ENCODE measurements around the gene EXOC3L4. TPM values are rescaled to one million over a fixed set of nuclear protein-coding genes. Genes with fewer than 3 reads are reported as not detected.
A peak's percentile ranks its signal among the peaks of the same experiment; 100 is the strongest.

EXOC3L4 gene
- total RNA-seq, 3 donors from 2014 or later, result 16.7 to 29.1 (median 26.1) TPM

DNA sequence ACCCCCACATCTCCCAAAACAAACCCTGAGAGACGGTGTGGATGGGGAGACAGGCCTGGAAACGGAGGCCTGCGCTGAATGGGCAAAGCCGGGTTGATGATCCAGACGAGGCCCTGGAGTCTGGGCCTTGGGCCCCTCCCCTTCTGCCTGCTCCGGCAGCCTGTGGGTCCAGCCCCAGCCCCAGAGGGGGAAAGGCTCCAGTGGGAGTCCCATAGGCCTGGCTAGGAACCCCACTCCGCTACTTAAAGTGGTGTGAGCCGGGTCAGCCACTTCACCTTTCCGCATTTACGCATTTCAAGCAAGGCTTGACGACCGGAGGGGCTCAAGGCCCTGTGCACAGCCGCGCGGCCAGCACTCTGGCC, 28.0 kb downstream of the EXOC3L4 start:
- DNase-seq, result peak in 1 of 3 donors; percentile 58
- H3K36me3 ChIP-seq (ENCODE audit: low read depth), result no peaks in the 10 kb centered on the region
- no peak for ATAC-seq
- no peak overlapping the region for H3K4me3 ChIP-seq
- TF ChIP-seq, protein P1, sequence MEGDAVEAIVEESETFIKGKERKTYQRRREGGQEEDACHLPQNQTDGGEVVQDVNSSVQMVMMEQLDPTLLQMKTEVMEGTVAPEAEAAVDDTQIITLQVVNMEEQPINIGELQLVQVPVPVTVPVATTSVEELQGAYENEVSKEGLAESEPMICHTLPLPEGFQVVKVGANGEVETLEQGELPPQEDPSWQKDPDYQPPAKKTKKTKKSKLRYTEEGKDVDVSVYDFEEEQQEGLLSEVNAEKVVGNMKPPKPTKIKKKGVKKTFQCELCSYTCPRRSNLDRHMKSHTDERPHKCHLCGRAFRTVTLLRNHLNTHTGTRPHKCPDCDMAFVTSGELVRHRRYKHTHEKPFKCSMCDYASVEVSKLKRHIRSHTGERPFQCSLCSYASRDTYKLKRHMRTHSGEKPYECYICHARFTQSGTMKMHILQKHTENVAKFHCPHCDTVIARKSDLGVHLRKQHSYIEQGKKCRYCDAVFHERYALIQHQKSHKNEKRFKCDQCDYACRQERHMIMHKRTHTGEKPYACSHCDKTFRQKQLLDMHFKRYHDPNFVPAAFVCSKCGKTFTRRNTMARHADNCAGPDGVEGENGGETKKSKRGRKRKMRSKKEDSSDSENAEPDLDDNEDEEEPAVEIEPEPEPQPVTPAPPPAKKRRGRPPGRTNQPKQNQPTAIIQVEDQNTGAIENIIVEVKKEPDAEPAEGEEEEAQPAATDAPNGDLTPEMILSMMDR (IDR thresholded peaks at IDR 0.05), result no peak
- H3K4me1 ChIP-seq (ENCODE audit: low read depth), result peaks cover 44% of the 10 kb centered on the region
- intact Hi-C loops (cut with DNase I, micrococcal nuclease), result no loop called here
- no peaks in the 10 kb centered on the region for H3K9me3 ChIP-seq

DNA sequence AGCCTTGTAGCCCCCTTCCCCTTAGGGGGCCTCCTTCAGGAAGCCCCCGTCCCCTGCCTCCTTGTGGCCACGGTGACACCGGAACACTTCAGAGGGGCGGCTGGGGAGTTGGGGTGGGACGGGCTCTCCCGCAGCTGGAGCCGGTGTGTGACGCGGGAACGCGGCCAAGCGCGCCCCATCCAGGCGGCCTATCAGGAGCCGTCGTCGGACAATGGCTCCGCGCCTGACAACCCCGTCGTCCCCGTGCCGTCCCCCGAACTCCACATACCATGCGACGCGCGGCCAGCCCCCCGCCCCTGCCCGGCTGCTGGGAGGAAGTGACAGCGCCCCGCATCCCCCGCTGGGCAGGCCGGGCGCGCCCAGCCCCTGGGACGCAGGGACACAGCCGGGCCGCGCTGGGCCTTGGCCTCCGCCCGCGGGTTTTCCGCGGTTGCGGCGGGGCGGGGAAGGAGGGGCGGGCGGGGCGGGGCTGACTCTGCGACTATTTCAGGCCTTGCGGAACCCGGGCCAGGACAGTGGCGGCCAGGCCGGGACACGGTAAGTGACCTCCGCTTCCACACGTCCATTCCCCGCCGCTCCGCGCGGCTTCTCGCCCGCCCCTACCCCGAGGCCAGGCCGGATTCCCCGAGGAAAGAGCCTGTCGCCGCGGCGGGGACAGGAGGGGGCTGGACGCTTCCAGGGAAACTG, 28.6 kb downstream of the EXOC3L4 start, which contains the start of gene TNFAIP2:
Gene TNFAIP2 (plus strand): TSS at position 515 of the 687 bp plus-strand sequence. CDS start 2,997 bp downstream, outside the sequence.
- H3K4me1 ChIP-seq (ENCODE audit: low read depth), result peaks cover 45% of the 10 kb centered on the region
- no peaks in the 10 kb centered on the region for H3K36me3 ChIP-seq (ENCODE audit: low read depth)
- peak within 1 kb of the TSS; percentile 24 for H3K4me3 ChIP-seq
- H3K9me3 ChIP-seq, result no peaks in the 10 kb centered on the region
- TF ChIP-seq, protein P1 (IDR thresholded peaks at IDR 0.05), result no peak
- peak; percentile 36 for ATAC-seq
- peak; percentile 43 to 74 (median 59) for DNase-seq
- intact Hi-C loops (cut with DNase I, micrococcal nuclease), result no loop called here

DNA sequence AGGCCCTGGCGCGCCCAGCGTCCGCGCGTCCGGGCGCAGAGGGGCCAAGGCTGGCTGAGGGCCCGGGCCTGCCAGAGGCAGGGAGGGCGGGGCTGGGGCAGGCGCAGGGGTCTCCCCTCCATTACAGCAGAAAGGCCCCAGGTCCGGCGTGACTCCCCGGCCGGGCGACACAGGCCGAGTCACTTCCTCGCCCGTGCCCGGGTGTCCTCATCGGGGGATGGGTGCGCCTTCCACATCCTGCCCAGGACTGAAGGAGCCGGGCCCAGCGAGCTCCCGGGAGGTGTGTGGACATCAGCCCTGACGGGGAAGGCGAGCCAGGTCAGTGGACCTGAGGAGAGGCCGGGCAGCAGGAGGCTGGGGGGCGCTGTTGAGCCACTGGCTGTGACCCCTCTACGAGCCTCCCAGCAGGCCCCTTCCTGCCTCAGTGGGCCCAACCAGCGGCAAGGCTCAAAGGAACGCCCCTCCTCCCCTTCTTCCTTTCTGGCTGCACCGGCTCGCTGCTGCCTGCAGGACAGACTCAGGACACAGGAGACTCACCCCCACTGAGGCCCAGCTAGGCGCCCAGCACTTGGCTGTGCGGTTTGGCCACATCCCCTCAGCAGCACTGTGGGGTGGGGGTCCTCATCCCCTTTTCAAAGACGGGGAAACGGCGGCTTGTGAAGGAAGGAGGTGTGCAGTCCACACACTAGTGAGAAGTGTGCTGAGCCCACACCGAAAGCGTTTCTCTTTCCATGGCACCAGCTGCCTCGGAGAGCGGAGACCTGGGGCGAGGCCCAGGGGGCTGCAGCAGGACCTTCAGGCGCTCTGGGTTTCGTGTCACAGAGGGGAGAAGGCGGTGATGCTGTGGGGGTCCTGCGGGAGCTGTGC, 29.3 kb downstream of the EXOC3L4 start:
- Histone ChIP-seq H3K9me3 (no peaks in the 10 kb centered on the region), H3K36me3 (ENCODE audit: low read depth) (no peaks in the 10 kb centered on the region), H3K4me3 (peak overlapping the region; percentile 24), H3K4me1 (ENCODE audit: low read depth) (peaks cover 41% of the 10 kb centered on the region)
- ATAC-seq, result peak; percentile 7
- intact Hi-C loops (cut with DNase I, micrococcal nuclease), result no loop called here
- peak; percentile 54 to 72 (median 61) for DNase-seq
- TF ChIP-seq, protein P1 (IDR thresholded peaks at IDR 0.05), result no peak

DNA sequence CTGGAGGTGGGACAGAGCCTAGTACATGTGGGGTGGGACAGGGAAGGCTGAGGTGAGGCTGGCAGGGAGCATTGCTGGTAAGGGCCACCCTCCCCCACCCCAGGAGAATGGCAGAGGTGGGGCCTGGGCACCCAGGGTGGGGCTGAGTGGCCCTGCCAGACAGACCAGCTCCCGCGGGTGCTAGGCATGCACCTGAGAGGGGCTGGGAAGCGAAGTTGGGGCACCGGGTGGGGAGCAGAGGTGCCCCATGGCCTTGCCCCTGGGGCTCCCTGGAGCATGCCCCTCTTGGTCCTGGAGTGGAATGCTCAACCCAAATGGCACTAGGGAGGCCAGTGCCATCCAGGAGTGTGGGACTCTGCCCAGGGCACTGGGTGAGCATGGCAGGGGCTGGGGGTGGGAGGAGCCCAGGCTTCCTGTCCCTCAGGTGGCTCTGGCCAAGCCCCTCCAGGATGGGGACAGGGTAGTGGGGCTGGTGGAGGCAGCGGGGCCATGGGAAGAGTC, 30.0 kb downstream of the EXOC3L4 start:
- intact Hi-C loops (cut with DNase I, micrococcal nuclease), result no loop called here
- H3K36me3 ChIP-seq (ENCODE audit: low read depth), result no peaks in the 10 kb centered on the region
- peak in 2 of 3 donors; percentile 33 to 52 for DNase-seq
- no peaks in the 10 kb centered on the region for H3K9me3 ChIP-seq
- TF ChIP-seq, protein P1 (IDR thresholded peaks at IDR 0.05), result no peak
- peaks cover 41% of the 10 kb centered on the region for H3K4me1 ChIP-seq (ENCODE audit: low read depth)
- no peak for ATAC-seq
- no peak overlapping the region for H3K4me3 ChIP-seq

DNA sequence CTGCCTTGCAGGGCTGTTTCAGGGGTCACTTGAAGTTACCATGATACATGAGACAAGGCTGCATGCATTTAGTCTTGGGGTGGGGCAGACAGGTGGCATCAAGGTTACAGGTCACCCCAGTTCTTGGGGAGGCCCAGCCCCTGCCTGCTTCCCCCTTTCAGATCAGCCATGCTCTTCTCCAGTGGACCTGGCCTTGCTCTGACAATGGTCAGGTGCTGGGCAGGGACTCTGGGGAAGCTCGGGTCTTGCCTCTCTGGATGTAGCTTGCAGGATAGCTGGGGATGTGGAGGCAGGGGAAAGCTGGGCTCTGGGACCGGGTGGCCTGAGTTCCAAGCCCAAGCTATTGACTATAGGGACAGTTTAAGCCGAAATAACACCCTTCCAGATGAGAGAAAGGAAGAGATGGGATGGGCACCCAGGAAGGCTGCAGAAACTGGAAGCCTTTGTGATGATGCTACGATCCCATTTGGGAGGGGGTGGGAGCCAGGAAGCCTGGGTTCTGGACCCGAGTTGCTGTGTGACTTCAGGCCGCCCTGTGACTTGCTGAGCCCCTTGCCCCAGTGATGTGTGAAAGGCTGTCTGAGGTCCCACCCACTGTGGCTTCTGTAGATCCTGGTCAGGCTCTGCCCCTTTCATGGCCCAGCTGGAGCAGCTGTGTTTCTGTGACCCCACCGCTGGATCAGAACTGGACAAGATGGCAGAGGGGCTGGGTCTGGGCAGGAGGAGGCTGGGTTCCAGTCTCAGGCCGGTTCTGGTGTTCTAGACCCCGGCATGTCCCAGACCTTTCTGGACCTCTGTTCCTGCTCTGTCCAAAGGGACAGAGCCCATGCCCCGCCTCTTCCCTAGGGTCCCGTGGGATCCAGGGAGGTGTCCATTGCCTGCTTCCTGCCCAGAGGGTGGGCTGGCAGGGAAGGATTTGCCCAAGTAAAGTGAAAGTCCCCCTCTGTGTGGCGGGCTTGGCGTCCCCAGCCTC, 30.9 kb downstream of the EXOC3L4 start:
- Histone ChIP-seq H3K4me3 (no peak overlapping the region), H3K4me1 (ENCODE audit: low read depth) (peaks cover 41% of the 10 kb centered on the region), H3K9me3 (no peaks in the 10 kb centered on the region), H3K36me3 (ENCODE audit: low read depth) (no peaks in the 10 kb centered on the region)
- DNase-seq, result no peak
- ATAC-seq, result no peak
- intact Hi-C loops (cut with DNase I, micrococcal nuclease), result no loop called here
- TF ChIP-seq, protein P1 (IDR thresholded peaks at IDR 0.05), result no peak
